Endodermal cell (in vitro differentiated cells): Measurements from ENCODE around the gene PRR5L. TPM values are rescaled to one million over a fixed set of nuclear protein-coding genes. Genes with fewer than 3 reads are reported as not detected.

Source experiments
- DNase-seq: peaks from one replicate; pipeline ENCODE4 v3.0.0-alpha.2; 2017
- H3K27ac ChIP-seq: 2 replicates; pipeline ENCODE4 v1.5.1; 2013; ENCODE audit warnings: mild to moderate bottlenecking, low read depth, low read length, moderate library complexity
- H3K27me3 ChIP-seq: 2 replicates; pipeline ENCODE4 v1.6.1; 2013; ENCODE audit warnings: mild to moderate bottlenecking, low read length, moderate library complexity; ENCODE audit not compliant: insufficient read depth, control insufficient read depth, poor library complexity, severe bottlenecking
- H3K36me3 ChIP-seq: 2 replicates; pipeline ENCODE4 v1.7.0; 2013; ENCODE audit warnings: mild to moderate bottlenecking, low read length, moderate library complexity; ENCODE audit not compliant: control insufficient read depth, insufficient read depth
- H3K4me1 ChIP-seq: one replicate; pipeline ENCODE4 v1.7.0; 2013; ENCODE audit warnings: low read length; ENCODE audit not compliant: control insufficient read depth, insufficient read depth
- H3K4me3 ChIP-seq: 2 replicates; pipeline ENCODE4 v1.5.1; 2013; ENCODE audit warnings: mild to moderate bottlenecking, low read length, moderate library complexity
- H3K9ac ChIP-seq: 2 replicates; pipeline ENCODE4 v1.6.1; 2013; ENCODE audit warnings: mild to moderate bottlenecking, low read length, moderate library complexity; ENCODE audit not compliant: poor library complexity, severe bottlenecking; ENCODE audit errors: extremely low read depth
- H3K9me3 ChIP-seq: 2 replicates; pipeline ENCODE4 v1.6.1; 2013; ENCODE audit warnings: mild to moderate bottlenecking, low read length, moderate library complexity; ENCODE audit not compliant: control insufficient read depth
- H3K27ac Mint-ChIP-seq: 2 replicates; pipeline ENCODE4 v1.8.0; 2020; ENCODE audit warnings: mixed read lengths
- H3K27me3 Mint-ChIP-seq: 2 replicates; pipeline ENCODE4 v1.8.0; 2021; ENCODE audit warnings: mild to moderate bottlenecking, mixed read lengths; ENCODE audit not compliant: insufficient read depth
- H3K36me3 Mint-ChIP-seq: 2 replicates; pipeline ENCODE4 v1.8.0; 2020; ENCODE audit warnings: low read depth, mixed read lengths
- H3K4me1 Mint-ChIP-seq: 2 replicates; pipeline ENCODE4 v1.8.0; 2020; ENCODE audit warnings: mixed read lengths
- H3K4me3 Mint-ChIP-seq: 2 replicates; pipeline ENCODE4 v1.8.0; 2020; ENCODE audit warnings: mild to moderate bottlenecking, moderate library complexity, mixed read lengths
- H3K9me3 Mint-ChIP-seq: 2 replicates; pipeline ENCODE4 v1.8.0; 2020; ENCODE audit warnings: mild to moderate bottlenecking, mixed read lengths
- CTCF ChIP-seq: fragments of 200-600 bp; sonication (generic); conservative IDR thresholded peaks from 2 replicates; pipeline ENCODE4 v1.5.0; 2021; ENCODE audit warnings: antibody characterized with exemption, mild to moderate bottlenecking
- WGBS, 2 experiments: methylation state at CpG; one replicate each; pipeline versions ENCODE4 v1.1.5 to v1.1.7; 2013; ENCODE audit warnings: missing lambda C conversion rate in 2 of 2, mixed read lengths in 1 of 2; ENCODE audit not compliant: insufficient coverage in 1 of 2, insufficient read length in 1 of 2; 5-methylcytosine and 5-hydroxymethylcytosine counted together
- total RNA-seq, 2 donors: library from RNA; stranded (reverse); fragmentation: NEBNext Ultra II Directional in 1 of 2; extraction: Animal tissue kit (Norgen Biotek cat#: 25700) in 1 of 2; gene quantifications; 2 replicates in 1 of 2; 3 replicates in 1 of 2; pipeline ENCODE4 v1.2.1, GENCODE V29; 2021

PRR5L gene
- total RNA-seq, 2 donors from 2014 or later = 5.3 to 7.2 TPM

- no peaks in the 10 kb centered on the region for H3K36me3 ChIP-seq
- no peak overlapping the region for H3K9ac ChIP-seq
- no peak overlapping the region for H3K4me3 ChIP-seq
- H3K9me3 ChIP-seq = no peaks in the 10 kb centered on the region
- 97% methylated on average over 6 of the region's 6 CpGs for WGBS, 2 experiments
- Mint-ChIP-seq H3K4me3 (no peak overlapping the region), H3K4me1 (peaks cover 26% of the 10 kb centered on the region), H3K36me3 (no peaks in the 10 kb centered on the region), H3K27ac (no peak overlapping the region), H3K27me3 (peaks cover 12% of the 10 kb centered on the region), H3K9me3 (no peaks in the 10 kb centered on the region)
- no peak for TF ChIP-seq CTCF
- H3K27ac ChIP-seq = no peak overlapping the region
- H3K4me1 ChIP-seq = peaks cover 18% of the 10 kb centered on the region
- DNase-seq = no peak
- H3K27me3 ChIP-seq = no peaks in the 10 kb centered on the region
Observed at GRCh38 chr11:36451045-36451444, 155.0 kb downstream of the PRR5L start.

- 94 to 100% methylated on average over 1 of the region's 1 CpG for WGBS, 2 experiments
- no peak for TF ChIP-seq CTCF
- Histone ChIP-seq H3K4me3 (no peak overlapping the region), H3K27ac (no peak overlapping the region), H3K27me3 (no peaks in the 10 kb centered on the region), H3K4me1 (peaks cover 18% of the 10 kb centered on the region), H3K9me3 (no peaks in the 10 kb centered on the region), H3K36me3 (no peaks in the 10 kb centered on the region), H3K9ac (no peak overlapping the region)
- Mint-ChIP-seq H3K27ac (no peak overlapping the region), H3K27me3 (peaks cover 13% of the 10 kb centered on the region), H3K9me3 (no peaks in the 10 kb centered on the region), H3K36me3 (no peaks in the 10 kb centered on the region), H3K4me3 (no peak overlapping the region), H3K4me1 (peaks cover 26% of the 10 kb centered on the region)
- no peak for DNase-seq
Observed at GRCh38 chr11:36451681-36452080, 155.6 kb downstream of the PRR5L start.

GRCh38 chr11:36452236-36452940, 156.3 kb downstream of the PRR5L start:
- DNase-seq = no peak
- H3K36me3 Mint-ChIP-seq = no peaks in the 10 kb centered on the region
- Histone ChIP-seq H3K27ac (no peak overlapping the region), H3K9ac (no peak overlapping the region), H3K9me3 (no peaks in the 10 kb centered on the region), H3K27me3 (no peaks in the 10 kb centered on the region), H3K4me1 (peaks cover 18% of the 10 kb centered on the region), H3K36me3 (no peaks in the 10 kb centered on the region), H3K4me3 (no peak overlapping the region)
- no peak overlapping the region for H3K4me3 Mint-ChIP-seq
- peaks cover 26% of the 10 kb centered on the region for H3K4me1 Mint-ChIP-seq
- H3K9me3 Mint-ChIP-seq = no peaks in the 10 kb centered on the region
- TF ChIP-seq CTCF = no peak
- peaks cover 15% of the 10 kb centered on the region for H3K27me3 Mint-ChIP-seq
- H3K27ac Mint-ChIP-seq = no peak overlapping the region
- WGBS, 2 experiments = 95 to 100% methylated on average over 2 to 5 of the region's 5 CpGs
